Measurements from ENCODE around the gene GNG2. TPM values are rescaled to one million over a fixed set of nuclear protein-coding genes. Genes with fewer than 3 reads are reported as not detected.

GNG2 gene
- total RNA-seq, 4 donors from 2014 or later, result 7.5 to 32.8 (median 14.2) TPM

GRCh38 chr14:51925980-51926379 lies 65.6 kb downstream of the GNG2 start:
- H3K4me1 ChIP-seq, result peaks cover 0 to 8% (median 0%) of the 10 kb centered on the region in 4 donors
- H3K27ac ChIP-seq, result no peak overlapping the region
- H3K4me3 ChIP-seq, result no peak overlapping the region
- TF ChIP-seq EP300 (IDR thresholded peaks at IDR 0.05; ENCODE audit: low read depth) (no peak), POLR2A (IDR thresholded peaks at IDR 0.05) (no peak), CTCF (IDR thresholded peaks at IDR 0.05) (no peak), POLR2AphosphoS5 (IDR thresholded peaks at IDR 0.05) (no peak)
- no peak for DNase-seq
- in situ Hi-C loops (cut with MboI; ENCODE audit: low pct_ligation_motif_present in 1 of 4, low pct_unique_long_range_greater_than_20kb in 1 of 4, low sequenced_read_pairs in 3 of 4) (no loop called here), intact Hi-C loops (cut with DNase I; ENCODE audit: low total_unique reads) (no loop called here)
- no peaks in the 10 kb centered on the region for H3K27me3 ChIP-seq
- H3K9me3 ChIP-seq, result no peaks in the 10 kb centered on the region
- WGBS, 2 donors (ENCODE audit: low coverage in 1 of 2), result 95 to 97% methylated on average over 2 of the region's 2 CpGs
- H3K36me3 ChIP-seq, result no peaks in the 10 kb centered on the region

GRCh38 chr14:51926449-51926848 lies 66.0 kb downstream of the GNG2 start:
- no peaks in the 10 kb centered on the region for H3K36me3 ChIP-seq
- H3K27me3 ChIP-seq, result no peaks in the 10 kb centered on the region
- peaks cover 0 to 12% (median 0%) of the 10 kb centered on the region in 4 donors for H3K4me1 ChIP-seq
- H3K4me3 ChIP-seq, result no peak overlapping the region
- in situ Hi-C loops (cut with MboI; ENCODE audit: low pct_ligation_motif_present in 1 of 4, low pct_unique_long_range_greater_than_20kb in 1 of 4, low sequenced_read_pairs in 3 of 4) (no loop called here), intact Hi-C loops (cut with DNase I; ENCODE audit: low total_unique reads) (no loop called here)
- TF ChIP-seq POLR2A (IDR thresholded peaks at IDR 0.05) (no peak), CTCF (IDR thresholded peaks at IDR 0.05) (no peak), EP300 (IDR thresholded peaks at IDR 0.05; ENCODE audit: low read depth) (no peak), POLR2AphosphoS5 (IDR thresholded peaks at IDR 0.05) (no peak)
- 99 to 100% methylated on average over 1 to 7 of the region's 7 CpGs for WGBS, 2 donors (ENCODE audit: low coverage in 1 of 2)
- H3K27ac ChIP-seq, result no peak overlapping the region
- no peaks in the 10 kb centered on the region for H3K9me3 ChIP-seq
- DNase-seq, result no peak

DNA sequence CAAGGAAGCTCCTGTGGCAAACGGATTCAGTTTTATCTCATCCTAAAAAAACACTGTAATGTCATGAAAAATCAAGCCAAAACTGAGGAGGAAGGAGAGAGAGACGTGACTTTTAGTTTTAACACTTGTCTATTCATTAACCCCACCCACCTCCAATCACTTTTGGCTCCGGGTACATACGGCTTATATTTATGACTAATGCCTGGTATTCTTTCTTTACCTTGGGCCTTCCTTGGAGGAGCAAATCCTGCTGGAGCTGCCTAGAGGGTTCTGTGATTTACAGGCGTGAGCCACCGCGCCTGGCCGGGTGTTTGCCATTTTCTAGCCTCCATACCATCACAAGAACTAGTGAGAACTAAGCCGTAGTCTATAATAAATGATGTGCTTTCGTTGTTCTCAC lies 68.2 kb downstream of the GNG2 start:
- Histone ChIP-seq H3K4me3 (no peak overlapping the region), H3K27me3 (no peaks in the 10 kb centered on the region), H3K36me3 (no peaks in the 10 kb centered on the region), H3K27ac (no peak overlapping the region), H3K4me1 (peaks cover 0 to 12% (median 0%) of the 10 kb centered on the region in 4 donors), H3K9me3 (no peaks in the 10 kb centered on the region)
- 79 to 88% methylated on average over 10 of the region's 10 CpGs for WGBS, 2 donors (ENCODE audit: low coverage in 1 of 2)
- intact Hi-C loops (cut with DNase I; ENCODE audit: low total_unique reads), result no loop called here
- no peak for DNase-seq
- no peak for TF ChIP-seq POLR2A (IDR thresholded peaks at IDR 0.05)
- TF ChIP-seq CTCF (IDR thresholded peaks at IDR 0.05), result no peak
- TF ChIP-seq EP300 (IDR thresholded peaks at IDR 0.05; ENCODE audit: low read depth), result no peak
- no peak for TF ChIP-seq POLR2AphosphoS5 (IDR thresholded peaks at IDR 0.05)
- in situ Hi-C loops (cut with MboI; ENCODE audit: low pct_ligation_motif_present in 1 of 4, low pct_unique_long_range_greater_than_20kb in 1 of 4, low sequenced_read_pairs in 3 of 4), result no loop called here

GRCh38 chr14:51929166-51929565 lies 68.8 kb downstream of the GNG2 start:
- Histone ChIP-seq H3K4me1 (peaks cover 0 to 12% (median 0%) of the 10 kb centered on the region in 4 donors), H3K36me3 (no peaks in the 10 kb centered on the region), H3K4me3 (no peak overlapping the region), H3K27ac (no peak overlapping the region), H3K9me3 (no peaks in the 10 kb centered on the region), H3K27me3 (no peaks in the 10 kb centered on the region)
- intact Hi-C loops (cut with DNase I; ENCODE audit: low total_unique reads), result no loop called here
- 55 to 80% methylated on average over 1 to 4 of the region's 4 CpGs for WGBS, 2 donors (ENCODE audit: low coverage in 1 of 2)
- in situ Hi-C loops (cut with MboI; ENCODE audit: low pct_ligation_motif_present in 1 of 4, low pct_unique_long_range_greater_than_20kb in 1 of 4, low sequenced_read_pairs in 3 of 4), result no loop called here
- TF ChIP-seq EP300 (IDR thresholded peaks at IDR 0.05; ENCODE audit: low read depth) (no peak), POLR2AphosphoS5 (IDR thresholded peaks at IDR 0.05) (no peak), POLR2A (IDR thresholded peaks at IDR 0.05) (no peak), CTCF (IDR thresholded peaks at IDR 0.05) (no peak)
- DNase-seq, result no peak

All from transverse colon (tissue), 4 donors.